ENCODE results near the gene TRIM40.

Gene TRIM40

GRCh38 chr6:30160785-30161531, 25.0 kb downstream of the TRIM40 start, which contains the start of gene TRIM10:
TRIM10 (minus strand) TSS chr6:30161211; CDS start chr6:30160858, 353 bp downstream.
- no peak within 1 kb of the TSS for H2BK12ac ChIP-seq (ENCODE audit: low read length in 2 of 2)
- no peak within 1 kb of the TSS for H4K91ac ChIP-seq (ENCODE audit: low read length)
- H3K27ac ChIP-seq (ENCODE audit: low read length, poor library complexity, severe bottlenecking), result no peak within 1 kb of the TSS
- H3K18ac ChIP-seq (ENCODE audit: low read depth in 1 of 2, low read length in 2 of 2), result no peak within 1 kb of the TSS
- H2BK15ac ChIP-seq (ENCODE audit: low read depth, poor library complexity, severe bottlenecking), result no peak within 1 kb of the TSS
- no peak within 1 kb of the TSS for H3K4me2 ChIP-seq (ENCODE audit: low read length, poor library complexity, severe bottlenecking)
- no peaks in the 10 kb centered on the region for H3K79me1 ChIP-seq (replicated peaks; ENCODE audit: low read length, poor library complexity, severe bottlenecking)
- H3K4me1 ChIP-seq (ENCODE audit: control insufficient read depth, insufficient read depth, low read depth, low read length), result peaks cover 5% of the 10 kb centered on the region
- no peak within 1 kb of the TSS for H3K4ac ChIP-seq (ENCODE audit: low read depth in 1 of 2, low read length in 2 of 2)
- H3K14ac ChIP-seq (ENCODE audit: low read length in 2 of 2), result peak within 1 kb of the TSS in 1 of 2 experiments; percentile 48
- H2AFZ ChIP-seq (ENCODE audit: low read depth, low read length), result no peak within 1 kb of the TSS
- H3K36me3 ChIP-seq (ENCODE audit: control insufficient read depth in 1 of 2, insufficient read depth in 2 of 2, low read depth in 1 of 2, low read length in 2 of 2), result no peaks in the 10 kb centered on the region
- H3K9ac ChIP-seq (ENCODE audit: low read length), result no peak within 1 kb of the TSS
- no peak within 1 kb of the TSS for H2BK120ac ChIP-seq (ENCODE audit: low read depth, low read length)
- no peaks in the 10 kb centered on the region for H3K9me3 ChIP-seq (ENCODE audit: control insufficient read depth, low read length)
- H3K23ac ChIP-seq (ENCODE audit: low read length in 2 of 2), result no peak within 1 kb of the TSS
- WGBS, result 77% methylated on average over 3 of the region's 4 CpGs
- no peak within 1 kb of the TSS for H3K4me3 ChIP-seq (ENCODE audit: insufficient read depth in 1 of 2, low read depth in 1 of 2, low read length in 2 of 2)
- DNase-seq, result no peak
- H2AK5ac ChIP-seq (ENCODE audit: low read length, severe bottlenecking), result no peak within 1 kb of the TSS
- H3K27me3 ChIP-seq (ENCODE audit: control insufficient read depth in 1 of 2, insufficient read depth in 1 of 2, low read length in 2 of 2), result peaks cover 12 to 29% of the 10 kb centered on the region in 2 experiments
- H2BK5ac ChIP-seq (ENCODE audit: low read depth, low read length, poor library complexity, severe bottlenecking), result no peak within 1 kb of the TSS
- H4K8ac ChIP-seq (ENCODE audit: low read length), result no peak within 1 kb of the TSS

GRCh38 chr6:30162265-30163089, 26.5 kb downstream of the TRIM40 start:
- H2BK12ac ChIP-seq (ENCODE audit: low read length in 2 of 2), result no peak overlapping the region
- no peaks in the 10 kb centered on the region for H3K4me1 ChIP-seq (ENCODE audit: control insufficient read depth, insufficient read depth, low read depth, low read length)
- no peak for DNase-seq
- no peak overlapping the region for H4K8ac ChIP-seq (ENCODE audit: low read length)
- no peak overlapping the region for H3K14ac ChIP-seq (ENCODE audit: low read length in 2 of 2)
- H3K4ac ChIP-seq (ENCODE audit: low read depth in 1 of 2, low read length in 2 of 2), result no peak overlapping the region
- no peak overlapping the region for H3K4me3 ChIP-seq (ENCODE audit: insufficient read depth in 1 of 2, low read depth in 1 of 2, low read length in 2 of 2)
- no peak overlapping the region for H3K27ac ChIP-seq (ENCODE audit: low read length, poor library complexity, severe bottlenecking)
- H2BK15ac ChIP-seq (ENCODE audit: low read depth, poor library complexity, severe bottlenecking), result no peak overlapping the region
- H4K91ac ChIP-seq (ENCODE audit: low read length), result no peak overlapping the region
- no peak overlapping the region for H2BK120ac ChIP-seq (ENCODE audit: low read depth, low read length)
- no peak overlapping the region for H3K9ac ChIP-seq (ENCODE audit: low read length)
- no peak overlapping the region for H2AFZ ChIP-seq (ENCODE audit: low read depth, low read length)
- H3K23ac ChIP-seq (ENCODE audit: low read length in 2 of 2), result no peak overlapping the region
- H2BK5ac ChIP-seq (ENCODE audit: low read depth, low read length, poor library complexity, severe bottlenecking), result no peak overlapping the region
- H3K9me3 ChIP-seq (ENCODE audit: control insufficient read depth, low read length), result no peaks in the 10 kb centered on the region
- 85% methylated on average over 10 of the region's 12 CpGs for WGBS
- no peak overlapping the region for H3K18ac ChIP-seq (ENCODE audit: low read depth in 1 of 2, low read length in 2 of 2)
- H3K36me3 ChIP-seq (ENCODE audit: control insufficient read depth in 1 of 2, insufficient read depth in 2 of 2, low read depth in 1 of 2, low read length in 2 of 2), result no peaks in the 10 kb centered on the region
- no peaks in the 10 kb centered on the region for H3K79me1 ChIP-seq (replicated peaks; ENCODE audit: low read length, poor library complexity, severe bottlenecking)
- H3K27me3 ChIP-seq (ENCODE audit: control insufficient read depth in 1 of 2, insufficient read depth in 1 of 2, low read length in 2 of 2), result peaks cover 23 to 36% of the 10 kb centered on the region in 2 experiments
- no peak overlapping the region for H3K4me2 ChIP-seq (ENCODE audit: low read length, poor library complexity, severe bottlenecking)
- H2AK5ac ChIP-seq (ENCODE audit: low read length, severe bottlenecking), result no peak overlapping the region

GRCh38 chr6:30163090-30163917, 27.4 kb downstream of the TRIM40 start, which contains the start of gene TRIM15:
TRIM15 (plus strand) TSS chr6:30163546; CDS start chr6:30163685, 139 bp downstream.
- Histone ChIP-seq H3K9me3 (ENCODE audit: control insufficient read depth, low read length) (no peaks in the 10 kb centered on the region), H2AK5ac (ENCODE audit: low read length, severe bottlenecking) (no peak within 1 kb of the TSS), H3K4ac (ENCODE audit: low read depth in 1 of 2, low read length in 2 of 2) (no peak within 1 kb of the TSS), H2BK12ac (ENCODE audit: low read length in 2 of 2) (no peak within 1 kb of the TSS), H3K9ac (ENCODE audit: low read length) (no peak within 1 kb of the TSS), H3K23ac (ENCODE audit: low read length in 2 of 2) (no peak within 1 kb of the TSS), H3K14ac (ENCODE audit: low read length in 2 of 2) (no peak within 1 kb of the TSS), H4K8ac (ENCODE audit: low read length) (no peak within 1 kb of the TSS), H3K36me3 (ENCODE audit: control insufficient read depth in 1 of 2, insufficient read depth in 2 of 2, low read depth in 1 of 2, low read length in 2 of 2) (no peaks in the 10 kb centered on the region), H3K27me3 (ENCODE audit: control insufficient read depth in 1 of 2, insufficient read depth in 1 of 2, low read length in 2 of 2) (peaks cover 32 to 39% of the 10 kb centered on the region in 2 experiments), H3K4me3 (ENCODE audit: insufficient read depth in 1 of 2, low read depth in 1 of 2, low read length in 2 of 2) (no peak within 1 kb of the TSS), H3K79me1 (replicated peaks; ENCODE audit: low read length, poor library complexity, severe bottlenecking) (no peaks in the 10 kb centered on the region), H3K18ac (ENCODE audit: low read depth in 1 of 2, low read length in 2 of 2) (no peak within 1 kb of the TSS), H4K91ac (ENCODE audit: low read length) (no peak within 1 kb of the TSS), H2BK5ac (ENCODE audit: low read depth, low read length, poor library complexity, severe bottlenecking) (no peak within 1 kb of the TSS), H2BK120ac (ENCODE audit: low read depth, low read length) (no peak within 1 kb of the TSS), H2BK15ac (ENCODE audit: low read depth, poor library complexity, severe bottlenecking) (no peak within 1 kb of the TSS), H2AFZ (ENCODE audit: low read depth, low read length) (no peak within 1 kb of the TSS), H3K4me1 (ENCODE audit: control insufficient read depth, insufficient read depth, low read depth, low read length) (no peaks in the 10 kb centered on the region), H3K27ac (ENCODE audit: low read length, poor library complexity, severe bottlenecking) (no peak within 1 kb of the TSS), H3K4me2 (ENCODE audit: low read length, poor library complexity, severe bottlenecking) (no peak within 1 kb of the TSS)
- DNase-seq, result no peak
- WGBS, result 85% methylated on average over 31 of the region's 31 CpGs
